Panc1 (cell line): ENCODE results near the gene SV2B. TPM values are rescaled to one million over a fixed set of nuclear protein-coding genes. Genes with fewer than 3 reads are reported as not detected.

Experiments
- ATAC-seq: fragments of 200-7000 bp; cut with Tn5 transposase; 2 replicates; pipeline ENCODE4 v1.9.1; 2020; ENCODE audit warnings: mild to moderate bottlenecking, moderate library complexity
- BruUV-seq: library from RNA; stranded (reverse); fragments of 400-500 nt; replicated peaks from 2 replicates; lab custom pipeline; 2021; lab: Mats Ljungman, UMichigan
- CTCF ChIA-PET: fragments of 300-600 bp; sonication (Branson Sonifier 250); formaldehyde crosslinking; loops from one replicate; lab custom pipeline; 2022; ENCODE audit warnings: antibody characterized with exemption; lab: Charles Lee
- POLR2A ChIA-PET: fragments of 300-600 bp; sonication (Branson Sonifier 250); formaldehyde crosslinking; loops from one replicate; lab custom pipeline; 2022; ENCODE audit warnings: antibody characterized with exemption; lab: Charles Lee
- DNase-seq: peaks from one replicate; pipeline ENCODE4 v3.0.0-alpha.2; 2010; ENCODE audit warnings: low read depth, low spot score
- H3K27ac ChIP-seq: 2 replicates; pipeline ENCODE4 v1.5.1; 2011; ENCODE audit warnings: mild to moderate bottlenecking, low read length, inconsistent platforms
- H3K27me3 ChIP-seq: fragments of 200-500 bp; sonication (Bioruptor generic); 2 replicates; pipeline ENCODE4 v1.6.0; 2014; ENCODE audit warnings: low read length, inconsistent platforms; ENCODE audit not compliant: control insufficient read depth, insufficient read depth
- H3K36me3 ChIP-seq: fragments of 200-500 bp; sonication (Bioruptor generic); 2 replicates; pipeline ENCODE4 v1.5.1; 2014; ENCODE audit warnings: inconsistent platforms, mild to moderate bottlenecking, low read length, moderate library complexity; ENCODE audit not compliant: control insufficient read depth, insufficient read depth
- H3K4me1 ChIP-seq: 2 replicates; pipeline ENCODE4 v1.5.1; 2011; ENCODE audit warnings: inconsistent platforms, mild to moderate bottlenecking, low read length, moderate library complexity; ENCODE audit not compliant: control insufficient read depth, insufficient read depth
- H3K4me3 ChIP-seq, 2 experiments: 2 replicates each; pipeline ENCODE4 v1.5.1; 2011 to 2012; ENCODE audit warnings: low read depth in 2 of 2, low read length in 2 of 2, mild to moderate bottlenecking in 2 of 2, inconsistent platforms in 1 of 2, moderate library complexity in 1 of 2
- H3K9me3 ChIP-seq: fragments of 200-500 bp; sonication (Bioruptor generic); 2 replicates; pipeline ENCODE4 v1.5.1; 2014; ENCODE audit warnings: low read depth, mild to moderate bottlenecking, inconsistent platforms, low read length, moderate library complexity; ENCODE audit not compliant: control insufficient read depth, insufficient read depth
- POLR2AphosphoS5 ChIP-seq: IDR thresholded peaks from 2 replicates; pipeline ENCODE4 v1.6.1; 2012; ENCODE audit warnings: mild to moderate bottlenecking, low read depth, low read length, moderate library complexity
- SIN3A ChIP-seq: IDR thresholded peaks from 2 replicates; pipeline ENCODE4 v1.6.1; 2012; ENCODE audit warnings: low read depth, mild to moderate bottlenecking, low read length, moderate library complexity, borderline replicate concordance; ENCODE audit not compliant: insufficient read depth
- TCF7L2 ChIP-seq: IDR thresholded peaks from 2 replicates; pipeline ENCODE4 v1.6.1; 2011; ENCODE audit warnings: mild to moderate bottlenecking, low read depth, low read length, inconsistent platforms
- in situ Hi-C: cut with HindIII; loops from 2 replicates; pipeline ENCODE4 v1.10.0; 2016; ENCODE audit warnings: low sequenced_read_pairs, low pct_unique_long_range_greater_than_20kb
- intact Hi-C: fragments of 100-400 bp; cut with micrococcal nuclease; formaldehyde crosslinking; loops from one replicate; pipeline ENCODE4 v1.10.0; 2022; ENCODE audit not compliant: unreplicated experiment
- total RNA-seq: library from RNA; stranded (reverse); gene quantifications from one replicate; pipeline ENCODE4 v1.2.1, GENCODE V29; 2021; ENCODE audit not compliant: unreplicated experiment
- TF ChIP-seq, protein P1 (sequence below): fragments of 450-650 bp; IDR thresholded peaks from 2 replicates; pipeline ENCODE4 v1.5.1; 2017; ENCODE audit warnings: mild to moderate bottlenecking
- TF ChIP-seq, protein P2 (sequence below), 2 experiments: IDR thresholded peaks; 2 replicates each; pipeline ENCODE4 v1.6.1; 2011 to 2012; ENCODE audit warnings: low read depth in 2 of 2, control low read depth in 1 of 2, low read length in 1 of 2, mild to moderate bottlenecking in 1 of 2, moderate library complexity in 1 of 2; ENCODE audit not compliant: insufficient read depth in 1 of 2

Gene SV2B
- total RNA-seq, 1 experiment from 2014 or later = not detected

DNA sequence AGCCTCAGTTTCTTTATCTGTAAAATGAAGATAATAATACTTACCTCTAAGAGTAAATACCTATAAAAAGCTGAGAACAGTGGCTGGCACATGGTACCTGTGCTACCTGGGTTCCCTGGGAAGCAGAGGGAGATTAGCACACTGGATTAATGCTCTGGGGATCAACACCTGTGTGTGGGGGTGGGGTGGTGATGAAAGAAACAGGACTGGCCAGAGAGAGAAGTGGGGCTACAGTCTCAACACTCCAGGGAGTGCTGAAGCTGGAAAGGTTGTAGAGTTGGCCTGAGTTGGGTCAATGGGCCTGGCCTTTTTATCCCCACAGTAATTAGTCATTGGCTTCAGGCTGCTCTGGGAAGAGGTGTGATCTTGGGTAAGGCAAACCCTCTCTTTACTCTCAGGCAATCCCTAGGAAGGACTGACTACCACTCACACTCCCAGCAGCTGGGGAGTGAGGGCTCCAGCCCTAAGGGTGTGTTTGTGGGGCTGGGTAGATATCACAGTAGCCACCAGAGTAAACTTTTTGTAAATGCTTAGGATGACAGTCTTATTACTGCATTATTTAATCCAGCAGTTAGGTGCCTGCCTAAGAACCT is 102.5 kb downstream of the SV2B start:
- Histone ChIP-seq H3K4me1 (no peaks in the 10 kb centered on the region), H3K9me3 (no peaks in the 10 kb centered on the region), H3K27me3 (peaks cover 10% of the 10 kb centered on the region; the same call in 1 of the 2 replicates), H3K36me3 (no peaks in the 10 kb centered on the region), H3K4me3 (no peak overlapping the region), H3K27ac (no peak overlapping the region)
- BruUV-seq = no TSS peak
- TF ChIP-seq SIN3A (no peak), POLR2AphosphoS5 (no peak), TCF7L2 (no peak)
- TF ChIP-seq, protein P1, sequence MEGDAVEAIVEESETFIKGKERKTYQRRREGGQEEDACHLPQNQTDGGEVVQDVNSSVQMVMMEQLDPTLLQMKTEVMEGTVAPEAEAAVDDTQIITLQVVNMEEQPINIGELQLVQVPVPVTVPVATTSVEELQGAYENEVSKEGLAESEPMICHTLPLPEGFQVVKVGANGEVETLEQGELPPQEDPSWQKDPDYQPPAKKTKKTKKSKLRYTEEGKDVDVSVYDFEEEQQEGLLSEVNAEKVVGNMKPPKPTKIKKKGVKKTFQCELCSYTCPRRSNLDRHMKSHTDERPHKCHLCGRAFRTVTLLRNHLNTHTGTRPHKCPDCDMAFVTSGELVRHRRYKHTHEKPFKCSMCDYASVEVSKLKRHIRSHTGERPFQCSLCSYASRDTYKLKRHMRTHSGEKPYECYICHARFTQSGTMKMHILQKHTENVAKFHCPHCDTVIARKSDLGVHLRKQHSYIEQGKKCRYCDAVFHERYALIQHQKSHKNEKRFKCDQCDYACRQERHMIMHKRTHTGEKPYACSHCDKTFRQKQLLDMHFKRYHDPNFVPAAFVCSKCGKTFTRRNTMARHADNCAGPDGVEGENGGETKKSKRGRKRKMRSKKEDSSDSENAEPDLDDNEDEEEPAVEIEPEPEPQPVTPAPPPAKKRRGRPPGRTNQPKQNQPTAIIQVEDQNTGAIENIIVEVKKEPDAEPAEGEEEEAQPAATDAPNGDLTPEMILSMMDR = no peak
- TF ChIP-seq, protein P2, sequence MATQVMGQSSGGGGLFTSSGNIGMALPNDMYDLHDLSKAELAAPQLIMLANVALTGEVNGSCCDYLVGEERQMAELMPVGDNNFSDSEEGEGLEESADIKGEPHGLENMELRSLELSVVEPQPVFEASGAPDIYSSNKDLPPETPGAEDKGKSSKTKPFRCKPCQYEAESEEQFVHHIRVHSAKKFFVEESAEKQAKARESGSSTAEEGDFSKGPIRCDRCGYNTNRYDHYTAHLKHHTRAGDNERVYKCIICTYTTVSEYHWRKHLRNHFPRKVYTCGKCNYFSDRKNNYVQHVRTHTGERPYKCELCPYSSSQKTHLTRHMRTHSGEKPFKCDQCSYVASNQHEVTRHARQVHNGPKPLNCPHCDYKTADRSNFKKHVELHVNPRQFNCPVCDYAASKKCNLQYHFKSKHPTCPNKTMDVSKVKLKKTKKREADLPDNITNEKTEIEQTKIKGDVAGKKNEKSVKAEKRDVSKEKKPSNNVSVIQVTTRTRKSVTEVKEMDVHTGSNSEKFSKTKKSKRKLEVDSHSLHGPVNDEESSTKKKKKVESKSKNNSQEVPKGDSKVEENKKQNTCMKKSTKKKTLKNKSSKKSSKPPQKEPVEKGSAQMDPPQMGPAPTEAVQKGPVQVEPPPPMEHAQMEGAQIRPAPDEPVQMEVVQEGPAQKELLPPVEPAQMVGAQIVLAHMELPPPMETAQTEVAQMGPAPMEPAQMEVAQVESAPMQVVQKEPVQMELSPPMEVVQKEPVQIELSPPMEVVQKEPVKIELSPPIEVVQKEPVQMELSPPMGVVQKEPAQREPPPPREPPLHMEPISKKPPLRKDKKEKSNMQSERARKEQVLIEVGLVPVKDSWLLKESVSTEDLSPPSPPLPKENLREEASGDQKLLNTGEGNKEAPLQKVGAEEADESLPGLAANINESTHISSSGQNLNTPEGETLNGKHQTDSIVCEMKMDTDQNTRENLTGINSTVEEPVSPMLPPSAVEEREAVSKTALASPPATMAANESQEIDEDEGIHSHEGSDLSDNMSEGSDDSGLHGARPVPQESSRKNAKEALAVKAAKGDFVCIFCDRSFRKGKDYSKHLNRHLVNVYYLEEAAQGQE (IDR thresholded peaks at IDR 0.05; ENCODE audit: insufficient read depth in 1 of 2, low read depth in 2 of 2, low read length in 1 of 2) = no peak
- in situ Hi-C loops = no loop called here
- intact Hi-C loops = no loop called here
- ChIA-PET CTCF (no interaction called here), POLR2A (interaction anchor here (0.6 kb wide), 1 partner anchor 139 kb away, joined by 3 read pairs; no protein-coding TSS in a partner anchor)
- DNase-seq (no peak), ATAC-seq (no peak; the same call in 1 of the 2 replicates)

DNA sequence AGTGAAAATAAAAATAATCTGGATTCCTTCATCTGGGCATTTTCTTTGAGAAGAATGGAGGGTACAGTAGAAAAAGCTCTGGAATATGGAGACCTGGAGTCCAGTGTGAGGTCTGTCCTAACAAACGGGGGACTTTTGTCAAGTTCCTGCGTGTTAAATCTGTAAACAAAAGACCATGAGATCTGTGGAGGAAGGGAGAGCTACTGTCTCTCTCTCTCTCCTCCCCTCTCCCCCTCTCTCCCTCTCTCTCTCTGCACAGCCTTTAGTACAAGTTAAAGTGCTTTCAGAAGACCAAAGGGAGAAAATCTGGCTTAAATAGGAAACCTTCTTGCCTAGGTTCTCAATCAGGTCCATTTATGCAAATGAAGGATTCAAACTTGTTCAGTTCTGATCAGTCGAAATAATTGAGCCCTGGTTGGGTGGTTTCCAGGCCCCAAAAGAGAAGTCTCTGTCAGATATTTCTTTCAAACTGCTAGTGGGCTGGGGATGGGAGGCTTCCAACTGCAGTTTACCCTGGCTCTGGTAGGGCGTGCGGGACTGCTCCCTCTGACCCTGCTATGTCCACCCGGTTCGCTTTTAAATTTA is 103.7 kb downstream of the SV2B start:
- CTCF ChIA-PET = no interaction called here
- intact Hi-C loops = no loop called here
- H3K4me3 ChIP-seq = no peak overlapping the region
- DNase-seq (no peak), ATAC-seq (no peak)
- in situ Hi-C loops = no loop called here
- TF ChIP-seq TCF7L2 = no peak
- no peak for TF ChIP-seq SIN3A
- TF ChIP-seq, protein P2 (IDR thresholded peaks at IDR 0.05; ENCODE audit: insufficient read depth in 1 of 2, low read depth in 2 of 2, low read length in 1 of 2) = no peak
- no peak for TF ChIP-seq POLR2AphosphoS5
- no peaks in the 10 kb centered on the region for H3K36me3 ChIP-seq
- POLR2A ChIA-PET = no interaction called here
- H3K9me3 ChIP-seq = no peaks in the 10 kb centered on the region
- BruUV-seq = no TSS peak
- H3K27me3 ChIP-seq = peaks cover 10% of the 10 kb centered on the region; the same call in 1 of the 2 replicates
- H3K4me1 ChIP-seq = no peaks in the 10 kb centered on the region
- H3K27ac ChIP-seq = no peak overlapping the region
